Hematopoietic multipotent progenitor cell treated with erythropoietin and hydrocortisone succinate and interleukin-3 and kit ligand, for 4 days (in vitro differentiated cells): ENCODE measurements around the gene UNC13D.
"Not testable (repeated sequence)": the region's sequence is repeated elsewhere in the genome, so short reads cannot be mapped to it uniquely, and the experiment has no call there.

ENCODE experiments used
- DNase-seq: peaks from one replicate; pipeline ENCODE4 v3.0.0-alpha.2; 2015

UNC13D gene

GRCh38 chr17:75819116-75819515 is 25.1 kb downstream of the UNC13D start:
- no peak for DNase-seq

- no peak for DNase-seq
Observed at GRCh38 chr17:75818326-75818885, 25.8 kb downstream of the UNC13D start.

DNA sequence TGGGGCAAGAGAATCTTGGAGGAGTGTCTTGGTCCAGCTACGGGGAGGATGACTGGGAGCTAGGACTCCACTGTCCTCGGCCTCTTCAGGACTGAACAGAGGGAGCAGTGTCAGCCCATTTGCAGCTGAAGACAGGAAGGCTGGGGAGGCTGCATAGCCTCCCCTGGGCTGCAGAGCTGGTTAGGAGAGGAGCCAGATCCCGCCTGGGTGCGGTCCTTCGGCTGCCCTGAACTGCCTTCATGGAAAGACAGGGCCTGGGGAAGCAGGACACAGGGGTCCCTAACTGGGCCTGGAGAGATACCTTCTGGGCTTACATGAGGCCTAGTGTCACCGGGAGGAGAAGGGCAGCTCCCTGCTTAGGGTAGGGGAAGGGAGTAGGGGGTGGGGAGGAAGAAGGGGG is 26.6 kb downstream of the UNC13D start:
- no peak for DNase-seq

DNA sequence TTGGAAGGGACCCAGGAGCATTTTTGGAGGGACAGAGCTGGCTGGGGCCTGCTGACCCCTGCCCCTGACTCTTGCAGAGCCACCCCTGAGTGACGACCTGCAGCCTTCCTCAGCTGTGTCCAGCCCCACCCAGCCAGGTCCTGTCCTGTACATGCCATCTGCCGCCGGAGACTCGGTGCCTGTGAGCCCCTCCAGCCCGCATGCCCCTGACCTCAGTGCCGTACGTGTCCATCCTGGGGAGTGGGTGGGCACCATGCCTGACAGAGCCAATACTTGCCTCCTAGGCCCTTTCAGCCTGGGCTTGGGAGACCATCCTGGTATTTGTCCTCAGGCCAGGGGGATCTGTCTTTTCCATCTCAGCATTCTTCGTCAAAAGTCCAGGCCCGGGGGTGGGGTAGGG is 27.5 kb downstream of the UNC13D start:
- DNase-seq, result no peak

- DNase-seq, result no peak
Observed at GRCh38 chr17:75815399-75815798, 28.8 kb downstream of the UNC13D start.

- no peak for DNase-seq
Observed at GRCh38 chr17:75814900-75815373, 29.3 kb downstream of the UNC13D start.

DNA sequence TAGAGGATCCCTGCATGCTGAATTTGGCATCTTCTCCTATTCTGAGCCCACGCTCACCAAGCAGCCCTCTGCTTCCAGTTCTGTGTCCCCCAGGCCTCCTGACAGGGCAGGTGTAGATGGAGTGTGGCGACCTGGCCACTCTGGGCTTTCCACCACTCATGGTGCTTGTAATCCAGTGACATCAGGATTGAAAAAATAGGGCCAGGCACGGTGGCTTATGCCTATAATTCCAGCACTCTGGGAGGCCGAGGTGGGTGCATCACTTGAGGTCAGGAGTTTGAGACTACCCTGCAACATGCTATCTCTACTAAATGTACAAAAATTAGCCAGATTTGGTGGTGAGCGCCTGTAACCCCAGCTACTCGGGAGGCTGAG is 30.2 kb downstream of the UNC13D start:
- DNase-seq, result no peak

GRCh38 chr17:75813081-75814020 is 30.9 kb downstream of the UNC13D start:
- no peak for DNase-seq

DNA sequence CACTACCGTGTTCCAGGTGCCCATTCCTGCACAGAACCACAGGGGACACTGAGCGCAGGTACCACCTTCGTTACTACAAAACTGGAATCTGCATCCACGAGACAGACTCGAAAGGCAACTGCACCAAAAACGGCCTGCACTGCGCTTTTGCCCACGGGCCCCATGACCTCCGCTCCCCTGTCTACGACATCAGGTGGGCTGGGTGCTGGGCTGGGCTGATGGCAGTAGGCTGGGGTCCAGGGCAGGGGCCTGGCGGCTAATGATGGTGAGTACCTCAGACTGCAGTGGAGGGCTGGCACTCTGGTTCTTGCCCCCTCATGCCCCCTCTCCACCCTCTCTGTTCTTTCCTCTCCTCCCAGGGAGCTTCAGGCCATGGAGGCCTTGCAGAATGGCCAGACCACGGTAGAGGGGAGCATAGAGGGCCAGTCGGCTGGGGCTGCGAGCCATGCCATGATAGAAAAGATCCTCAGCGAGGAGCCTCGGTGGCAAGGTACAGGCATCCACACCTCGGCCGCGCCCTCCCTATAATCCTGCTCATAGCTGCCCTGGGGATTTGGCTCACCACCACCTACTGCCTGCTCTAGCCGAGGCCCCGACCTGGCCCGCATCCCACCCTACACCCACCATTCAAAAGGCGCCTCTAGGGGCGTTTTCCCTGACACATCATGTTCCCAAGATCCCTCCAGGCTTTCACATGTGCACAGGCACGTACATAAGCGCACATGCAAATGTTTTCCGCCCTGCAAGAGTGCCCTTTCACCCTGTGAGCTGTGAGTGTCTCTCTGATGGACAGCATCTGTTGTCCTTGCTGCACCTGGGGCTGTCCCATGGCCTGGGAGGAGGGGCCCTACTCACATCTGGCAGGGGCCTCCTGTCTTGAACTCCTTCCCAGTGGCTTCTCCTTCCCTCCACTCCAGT is 31.8 kb downstream of the UNC13D start:
- DNase-seq, result no peak

GRCh38 chr17:75811174-75811573 is 33.0 kb downstream of the UNC13D start:
- no peak for DNase-seq

- DNase-seq, result not testable (repeated sequence)
Observed at GRCh38 chr17:75810756-75811155, 33.4 kb downstream of the UNC13D start.

- no peak for DNase-seq
Observed at GRCh38 chr17:75810216-75810615, 34.0 kb downstream of the UNC13D start.

GRCh38 chr17:75809631-75810111 is 34.5 kb downstream of the UNC13D start:
- DNase-seq, result no peak

- DNase-seq, result no peak
Observed at GRCh38 chr17:75808905-75809621, 35.1 kb downstream of the UNC13D start.

DNA sequence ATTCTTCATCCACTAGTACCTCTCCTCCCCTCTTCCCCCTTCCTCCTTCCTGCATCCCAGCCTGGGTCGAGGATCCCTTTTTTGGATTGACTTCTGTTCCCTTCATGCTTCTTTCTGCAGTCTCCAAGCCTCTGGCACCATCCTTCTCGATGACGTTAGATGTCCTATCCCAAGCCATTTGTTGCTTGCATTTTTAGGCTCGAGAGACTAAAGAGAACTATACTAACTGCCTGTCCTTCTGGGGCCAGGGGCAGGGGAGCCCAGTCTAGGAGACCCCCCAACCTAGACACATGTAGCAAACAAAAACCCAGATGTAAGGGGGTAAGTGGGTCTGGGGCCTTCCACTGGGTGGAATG is 35.7 kb downstream of the UNC13D start:
- DNase-seq, result no peak

- no peak for DNase-seq
Observed at GRCh38 chr17:75807861-75808260, 36.3 kb downstream of the UNC13D start.

DNA sequence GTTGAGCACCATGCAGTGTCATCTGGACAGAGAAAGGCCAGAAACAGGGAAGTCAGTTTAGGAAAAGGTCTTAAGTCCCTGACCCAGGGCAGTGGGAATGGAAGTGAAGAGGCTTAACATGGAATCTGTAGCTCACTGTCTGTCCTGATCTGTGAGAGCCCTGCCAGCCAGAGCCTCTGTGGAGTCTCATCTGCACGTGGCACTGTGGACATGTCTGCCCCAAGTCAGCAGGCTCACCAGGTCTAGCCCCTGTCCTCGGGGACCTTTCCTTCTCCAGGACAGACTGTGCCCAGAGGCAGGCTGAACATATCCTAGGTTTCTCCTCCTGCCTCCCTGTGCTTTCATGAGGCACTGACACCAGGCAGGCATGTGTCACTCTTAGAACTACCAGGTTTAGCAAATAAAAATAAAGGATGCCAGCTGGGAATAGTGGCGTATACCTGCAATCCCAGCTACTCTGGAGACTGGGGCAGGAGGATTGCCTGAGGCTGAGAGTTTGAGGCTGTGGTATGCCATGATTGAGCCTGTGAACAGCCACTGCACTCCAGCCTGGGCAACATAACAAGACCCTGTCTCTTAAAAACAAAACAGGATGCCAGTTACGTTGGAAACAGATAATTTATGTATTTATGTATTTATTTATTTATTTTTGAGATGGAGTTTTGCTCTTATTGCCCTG is 37.2 kb downstream of the UNC13D start:
- no peak for DNase-seq

DNA sequence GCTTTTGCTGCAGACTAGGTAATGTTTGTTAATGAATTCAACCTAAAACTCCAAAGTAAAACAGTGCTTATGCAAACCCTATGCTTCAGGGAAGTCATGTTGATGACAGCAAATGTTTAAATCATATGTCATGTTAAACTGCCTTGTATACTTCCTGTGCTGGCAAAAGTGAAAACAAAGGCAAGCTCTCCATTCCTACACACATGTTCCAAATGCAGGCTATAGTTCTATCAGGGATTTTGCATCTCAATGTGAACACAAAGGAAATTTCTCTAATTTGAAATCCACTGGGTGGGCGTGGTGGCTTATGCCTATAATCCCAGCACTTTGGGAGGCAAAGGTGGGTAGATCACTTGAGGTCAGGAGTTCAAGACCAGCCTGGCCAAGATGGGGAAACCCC is 40.3 kb downstream of the UNC13D start:
- DNase-seq, result no peak

DNA sequence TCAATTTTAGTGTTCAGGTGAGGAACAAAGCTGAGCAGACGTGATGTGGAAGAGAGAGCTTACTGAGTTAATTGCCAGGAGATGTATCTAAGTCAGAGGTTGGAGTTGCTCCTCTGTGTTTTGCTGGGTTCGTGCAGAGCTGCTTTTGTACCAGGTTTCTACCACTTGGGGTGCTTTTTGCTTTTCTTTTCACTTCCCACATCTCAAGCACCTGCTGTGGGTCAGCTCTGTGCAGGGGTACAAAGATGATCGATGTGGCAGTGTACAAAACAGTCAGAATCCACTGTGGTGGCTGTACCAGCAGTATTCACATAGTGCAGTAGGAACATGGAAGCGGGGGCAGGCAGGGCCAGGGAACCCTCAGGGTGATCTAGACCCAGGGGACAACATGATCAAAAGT is 44.8 kb downstream of the UNC13D start:
- no peak for DNase-seq

DNA sequence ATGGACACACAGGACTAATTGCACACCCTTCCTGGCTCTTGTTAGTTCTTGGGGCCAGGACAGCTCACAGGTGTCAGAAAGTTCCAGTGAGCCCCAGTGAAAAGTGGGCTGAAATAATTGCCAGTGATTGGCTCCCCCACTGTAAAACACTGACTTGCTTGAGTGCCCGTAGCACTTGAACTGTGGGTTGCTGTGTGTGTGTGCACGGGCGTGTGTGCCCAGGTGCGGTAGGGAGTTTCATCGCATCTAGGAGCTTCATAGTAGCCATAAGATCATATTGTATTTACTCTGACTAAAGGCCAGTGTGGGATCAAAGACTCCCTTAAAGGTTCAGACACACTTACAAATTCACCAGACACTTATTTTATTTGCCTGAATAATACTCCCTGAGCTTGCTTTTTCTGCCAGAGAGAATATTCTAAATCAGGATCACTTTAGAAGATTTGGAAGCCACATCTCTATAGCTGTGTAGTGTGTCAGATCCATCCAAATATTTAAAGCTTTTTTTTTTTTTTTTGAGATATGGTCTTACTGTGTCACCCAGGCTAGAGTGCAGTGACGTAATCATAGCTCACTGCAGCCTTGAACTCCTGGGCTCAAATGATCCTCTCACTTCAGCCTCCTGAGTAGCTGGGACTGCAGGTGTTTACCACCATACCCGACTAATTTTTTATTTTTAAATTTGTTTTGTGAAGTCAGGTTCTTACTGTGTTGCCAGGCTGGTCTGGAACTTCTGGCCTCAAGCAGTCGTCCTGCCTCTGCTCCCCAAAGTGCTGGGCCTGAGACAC is 48.2 kb downstream of the UNC13D start:
- no peak for DNase-seq

DNA sequence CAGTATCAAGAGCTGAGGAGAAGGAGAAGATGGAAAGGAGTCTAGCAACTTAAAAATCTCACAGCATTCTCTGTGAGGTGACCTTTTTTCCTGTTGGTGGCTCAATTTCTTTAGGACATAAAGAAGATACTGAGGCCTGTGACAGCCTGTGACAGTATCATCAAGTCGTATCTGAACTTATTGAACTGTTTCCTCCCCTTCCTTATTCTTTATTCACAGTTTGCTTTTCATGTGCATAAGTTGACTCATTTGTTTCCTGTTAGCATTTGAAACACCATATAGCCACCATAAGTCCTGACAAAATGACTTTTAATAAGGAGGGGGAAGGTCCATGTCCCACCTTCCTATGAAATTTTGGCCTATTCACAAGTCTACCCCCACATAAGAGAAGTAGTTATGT is 50.7 kb downstream of the UNC13D start:
- DNase-seq, result no peak
